GM21825 (cell line): ENCODE measurements around the gene CCDC33.

ENCODE experiments used
- ATAC-seq: cut with Tn5 transposase; IDR thresholded peaks from one replicate; pipeline ENCODE4 v1.9.1; 2021; ENCODE audit warnings: mild to moderate bottlenecking, moderate library complexity; ENCODE audit not compliant: unreplicated experiment

CCDC33 gene

GRCh38 chr15:74258456-74259291 is 22.5 kb downstream of the CCDC33 start:
- no peak for ATAC-seq

- no peak for ATAC-seq
Observed at GRCh38 chr15:74259292-74259648, 23.1 kb downstream of the CCDC33 start.

- ATAC-seq: no peak
Observed at GRCh38 chr15:74259821-74260607, 23.9 kb downstream of the CCDC33 start.

- ATAC-seq: no peak
Observed at GRCh38 chr15:74261041-74261440, 24.9 kb downstream of the CCDC33 start.

GRCh38 chr15:74261685-74262084 is 25.6 kb downstream of the CCDC33 start:
- no peak for ATAC-seq

- no peak for ATAC-seq
Observed at GRCh38 chr15:74262151-74262550, 26.0 kb downstream of the CCDC33 start.

GRCh38 chr15:74262625-74263024 is 26.5 kb downstream of the CCDC33 start:
- no peak for ATAC-seq

- ATAC-seq: no peak
Observed at GRCh38 chr15:74263466-74263865, 27.3 kb downstream of the CCDC33 start.

- no peak for ATAC-seq
Observed at GRCh38 chr15:74264081-74264501, 28.0 kb downstream of the CCDC33 start.

GRCh38 chr15:74265046-74265639 is 29.0 kb downstream of the CCDC33 start:
- no peak for ATAC-seq

GRCh38 chr15:74268020-74268419 is 31.9 kb downstream of the CCDC33 start:
- ATAC-seq: no peak

GRCh38 chr15:74269362-74270035 is 33.4 kb downstream of the CCDC33 start:
- no peak for ATAC-seq

- ATAC-seq: no peak
Observed at GRCh38 chr15:74270155-74270554, 34.0 kb downstream of the CCDC33 start.

- ATAC-seq: no peak
Observed at GRCh38 chr15:74270854-74271520, 34.9 kb downstream of the CCDC33 start.

- no peak for ATAC-seq
Observed at GRCh38 chr15:74272812-74273211, 36.7 kb downstream of the CCDC33 start.

GRCh38 chr15:74274470-74275038 is 38.4 kb downstream of the CCDC33 start:
- no peak for ATAC-seq

GRCh38 chr15:74275957-74276356 is 39.8 kb downstream of the CCDC33 start:
- ATAC-seq: no peak

GRCh38 chr15:74276560-74276959 is 40.4 kb downstream of the CCDC33 start:
- ATAC-seq: no peak

GRCh38 chr15:74277242-74277810 is 41.2 kb downstream of the CCDC33 start:
- ATAC-seq: no peak

GRCh38 chr15:74278207-74278606 is 42.1 kb downstream of the CCDC33 start:
- no peak for ATAC-seq
